ENCODE measurements around the gene GYPB.
"Not testable (repeated sequence)": the region's sequence is repeated elsewhere in the genome, so short reads cannot be mapped to it uniquely, and the experiment has no call there.

GYPB gene

DNA sequence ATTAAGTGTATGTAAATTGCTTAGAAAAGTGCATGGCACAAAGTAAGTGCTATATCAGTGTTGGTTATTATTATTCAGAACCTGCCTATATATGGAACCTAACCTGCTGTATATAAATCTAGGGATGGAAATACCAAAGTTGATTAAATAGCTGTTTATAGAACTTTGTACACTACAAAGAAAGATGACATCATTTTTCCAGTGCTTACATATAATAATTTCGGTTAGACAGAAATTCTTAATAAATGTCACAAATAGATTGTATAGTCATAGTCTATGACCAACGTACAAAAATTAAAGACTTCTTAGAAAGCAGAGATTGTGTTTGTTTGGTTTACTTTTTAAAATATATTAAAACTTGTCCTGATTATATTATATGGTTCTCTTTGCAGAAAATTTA, 4.4 kb downstream of the GYPB start:
- no peak for DNase-seq (ENCODE audit: low spot score)

- DNase-seq (ENCODE audit: low spot score) = not testable (repeated sequence)
Measured at GRCh38 chr4:144008602-144009001, 10.6 kb downstream of the GYPB start.

GRCh38 chr4:144007960-144008359, 11.2 kb downstream of the GYPB start:
- not testable (repeated sequence) for DNase-seq (ENCODE audit: low spot score)

GRCh38 chr4:144006200-144006803, 12.9 kb downstream of the GYPB start:
- not testable (repeated sequence) for DNase-seq (ENCODE audit: low spot score)

- not testable (repeated sequence) for DNase-seq (ENCODE audit: low spot score)
Measured at GRCh38 chr4:144005558-144005953, 13.6 kb downstream of the GYPB start.

GRCh38 chr4:144004868-144005557, 14.2 kb downstream of the GYPB start:
- not testable (repeated sequence) for DNase-seq (ENCODE audit: low spot score)

DNA sequence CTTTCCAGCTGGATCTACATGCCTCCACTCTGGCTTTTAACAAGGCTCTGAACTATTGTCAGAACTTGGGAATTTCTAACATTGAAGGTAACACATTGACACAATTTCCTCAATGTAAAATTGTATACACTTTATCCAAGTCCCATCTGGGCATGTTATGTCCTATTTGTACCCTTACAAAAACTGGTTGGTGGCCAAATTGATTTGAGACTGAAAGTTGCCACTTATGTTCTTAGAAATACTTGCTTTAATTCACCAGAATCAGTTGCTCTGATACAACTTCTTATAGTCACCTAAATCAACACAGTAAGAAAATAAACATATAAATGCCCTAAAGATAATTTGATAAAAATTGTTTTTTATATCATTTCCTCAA, 15.3 kb downstream of the GYPB start:
- DNase-seq (ENCODE audit: low spot score) = not testable (repeated sequence)

GRCh38 chr4:144003205-144003889, 15.8 kb downstream of the GYPB start:
- DNase-seq (ENCODE audit: low spot score) = not testable (repeated sequence)

DNA sequence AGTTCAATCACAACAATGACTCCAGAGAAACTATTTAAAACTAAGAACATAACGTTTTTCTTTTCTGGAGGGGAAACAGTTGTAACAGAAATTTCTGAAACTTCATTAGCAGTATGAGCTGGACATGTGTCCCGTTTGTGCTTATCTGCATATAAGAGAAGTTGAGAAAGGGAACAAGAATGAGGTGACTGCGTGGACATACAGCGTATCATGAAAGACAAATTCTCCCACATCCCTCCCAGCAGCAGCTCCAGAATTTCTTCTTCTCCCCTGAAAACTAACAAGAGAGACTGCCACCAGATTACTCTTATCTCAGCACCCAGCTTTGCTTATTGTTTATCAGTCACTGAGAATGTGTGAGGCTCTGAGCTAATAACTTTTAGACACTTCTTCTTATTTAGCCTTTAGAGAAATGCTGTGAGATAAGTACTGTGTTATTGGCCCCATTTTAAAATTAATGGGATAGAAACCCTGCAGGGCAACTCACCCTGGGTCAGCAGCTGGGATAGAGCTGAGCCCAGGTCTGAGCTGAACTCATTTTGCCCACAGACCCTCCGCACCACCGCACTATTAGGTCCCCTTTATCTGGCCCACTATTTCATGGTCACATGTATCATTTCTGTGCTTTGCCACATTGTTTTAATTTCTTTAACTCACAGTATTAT, 18.7 kb downstream of the GYPB start:
- not testable (repeated sequence) for DNase-seq (ENCODE audit: low spot score)

DNA sequence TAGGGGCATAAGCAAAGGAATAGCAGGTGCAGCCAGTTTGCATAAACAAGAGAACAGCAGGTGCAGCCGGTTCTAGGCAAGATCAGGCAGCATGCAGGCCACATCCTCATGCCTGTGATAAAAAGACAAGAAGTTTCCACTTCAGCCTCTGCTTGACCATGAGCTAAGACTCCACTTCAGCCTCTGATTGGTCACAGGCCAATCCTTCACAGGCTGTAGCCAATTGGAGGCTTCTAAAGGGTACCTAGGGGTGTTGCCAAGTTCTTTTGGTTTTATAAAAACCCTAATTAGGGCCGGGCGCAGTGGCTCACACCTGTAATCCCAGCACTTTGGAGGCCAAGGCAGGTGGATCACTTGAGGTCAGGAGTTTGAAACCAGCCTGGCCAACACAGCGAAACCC, 23.0 kb downstream of the GYPB start:
- not testable (repeated sequence) for DNase-seq (ENCODE audit: low spot score)

- not testable (repeated sequence) for DNase-seq (ENCODE audit: low spot score)
Measured at GRCh38 chr4:143991761-143992160, 27.4 kb downstream of the GYPB start.

DNA sequence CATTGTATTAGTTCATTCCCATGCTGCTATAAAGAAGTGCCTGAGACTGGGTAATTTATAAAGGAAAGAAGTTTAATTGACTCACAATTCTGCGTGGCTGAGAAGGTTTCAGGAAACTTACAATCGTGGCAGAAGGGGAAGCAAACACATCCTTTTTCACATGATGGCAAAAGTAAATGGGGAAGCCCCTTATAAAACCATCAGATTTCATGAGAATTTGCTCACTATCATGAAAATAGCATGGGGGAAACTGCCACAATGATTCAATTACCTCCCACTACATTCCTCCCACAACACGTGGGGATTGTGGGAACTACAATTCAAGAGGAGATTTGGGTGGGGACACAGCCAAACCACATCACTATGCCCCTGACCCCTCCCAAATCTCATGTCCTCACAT, 28.5 kb downstream of the GYPB start:
- DNase-seq (ENCODE audit: low spot score) = not testable (repeated sequence)

DNA sequence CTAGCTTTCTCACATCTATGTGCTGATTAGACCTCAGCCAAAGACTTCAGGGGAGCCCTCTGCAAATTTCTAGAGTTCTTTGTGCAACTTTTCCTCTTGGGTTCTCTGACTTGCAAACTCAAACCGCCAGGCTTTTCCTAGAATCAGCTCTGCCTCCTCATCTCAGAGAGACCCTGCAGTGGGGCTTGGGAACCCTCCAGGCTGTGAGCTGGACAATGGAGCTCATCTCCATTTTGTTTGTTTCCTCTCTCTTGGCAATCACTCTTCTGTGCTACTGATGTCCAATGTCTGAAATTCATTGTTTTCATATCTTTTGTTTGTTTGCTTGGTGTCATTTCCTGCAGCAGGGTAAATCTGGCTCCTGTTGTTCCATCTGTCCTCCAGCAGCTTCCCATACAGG, 33.0 kb downstream of the GYPB start:
- no peak for DNase-seq (ENCODE audit: low spot score)

DNA sequence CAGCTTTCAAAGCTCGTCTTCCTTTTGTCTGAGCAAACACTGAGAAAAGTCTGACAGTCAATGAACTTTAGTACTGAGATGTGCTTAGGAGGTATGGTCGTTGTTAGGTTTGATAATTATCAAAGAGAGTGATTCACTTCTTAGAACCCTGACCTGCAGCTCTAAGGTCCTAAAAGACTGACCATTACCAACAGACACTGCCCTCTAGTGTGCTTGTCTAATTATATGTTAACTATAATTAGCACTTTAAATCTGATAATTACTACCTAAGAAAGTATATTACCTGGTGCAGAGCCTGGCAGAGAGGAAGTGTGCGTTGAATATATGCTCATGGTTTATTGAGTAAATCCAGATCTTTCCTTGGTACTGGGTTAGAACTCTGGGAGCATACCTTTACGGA, 38.4 kb downstream of the GYPB start:
- DNase-seq (ENCODE audit: low spot score) = not testable (repeated sequence)

- not testable (repeated sequence) for DNase-seq (ENCODE audit: low spot score)
Measured at GRCh38 chr4:143975527-143975926, 43.7 kb downstream of the GYPB start.

DNA sequence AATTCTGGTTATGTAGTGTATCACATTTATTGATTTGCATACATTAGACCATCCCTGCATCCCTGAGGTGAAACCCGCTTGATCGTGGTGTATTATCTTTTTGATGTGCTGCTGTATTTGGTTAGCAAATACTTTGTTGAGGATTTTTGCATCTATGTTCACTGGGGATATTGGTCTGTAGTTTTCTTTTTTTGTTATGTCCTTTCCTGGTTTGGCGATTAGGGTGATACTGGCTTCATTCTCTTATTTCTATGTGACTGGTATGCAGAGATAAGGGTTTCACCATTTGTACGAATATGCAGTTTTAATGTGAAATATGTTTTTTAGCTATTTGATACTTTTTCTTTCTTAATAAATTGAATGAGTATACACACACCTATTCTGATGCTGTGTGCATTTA, 45.2 kb downstream of the GYPB start:
- not testable (repeated sequence) for DNase-seq (ENCODE audit: low spot score)

- no peak for DNase-seq (ENCODE audit: low spot score)
Measured at GRCh38 chr4:143961075-143961474, 58.1 kb downstream of the GYPB start.

- DNase-seq (ENCODE audit: low spot score) = not testable (repeated sequence)
Measured at GRCh38 chr4:143955306-143955705, 63.9 kb downstream of the GYPB start.

GRCh38 chr4:143951458-143951972, 67.7 kb downstream of the GYPB start:
- DNase-seq (ENCODE audit: low spot score) = not testable (repeated sequence)

- DNase-seq (ENCODE audit: low spot score) = not testable (repeated sequence)
Measured at GRCh38 chr4:143950967-143951366, 68.2 kb downstream of the GYPB start.

DNA sequence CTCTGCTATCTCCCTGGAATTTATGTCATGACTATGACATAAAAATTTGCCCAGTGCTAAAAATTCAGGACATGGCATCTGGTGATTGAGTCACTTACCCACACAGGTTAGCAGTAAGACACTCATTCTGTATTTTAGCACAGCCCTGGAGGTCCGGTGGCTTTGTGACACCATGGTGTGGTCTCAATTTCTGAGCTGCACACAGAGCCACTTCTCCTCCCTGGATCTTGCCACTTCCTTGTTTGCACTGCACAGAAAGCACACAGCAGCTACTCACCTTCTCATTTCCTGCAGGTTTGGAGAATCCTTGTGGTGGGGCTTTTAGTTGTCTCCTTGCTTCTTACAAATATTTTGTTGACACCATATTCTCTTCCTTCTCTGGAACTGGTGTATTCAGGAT, 69.0 kb downstream of the GYPB start:
- not testable (repeated sequence) for DNase-seq (ENCODE audit: low spot score)

DNA sequence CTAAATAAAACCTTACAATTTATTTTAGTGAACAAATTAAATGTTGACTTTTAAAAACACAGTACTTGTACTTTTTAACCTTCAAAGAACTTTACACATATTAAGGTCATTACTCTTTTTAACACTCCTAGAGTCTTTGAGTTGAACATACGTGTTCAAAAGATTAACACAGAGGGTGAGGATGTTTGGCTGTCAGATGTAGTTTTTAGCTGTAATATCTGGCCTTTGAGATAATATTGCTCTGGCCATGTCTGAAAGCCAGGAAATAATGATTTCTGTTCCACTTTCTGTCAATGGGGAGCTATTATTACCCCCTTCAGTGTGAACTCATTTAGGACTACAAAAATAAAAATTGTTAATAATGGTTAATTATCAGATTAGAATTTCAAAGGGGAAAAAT, 71.7 kb downstream of the GYPB start:
- DNase-seq (ENCODE audit: low spot score) = not testable (repeated sequence)
